DMS 273 (cell line): Measurements from ENCODE around the gene PSRC1.
"Not testable (repeated sequence)": the region's sequence is repeated elsewhere in the genome, so short reads cannot be mapped to it uniquely, and the experiment has no call there.

ENCODE experiments used
- DNase-seq: peaks from one replicate; lab custom pipeline; 2025; ENCODE audit not compliant: unreplicated experiment; lab: John Stamatoyannopoulos, UW

PSRC1 gene

DNA sequence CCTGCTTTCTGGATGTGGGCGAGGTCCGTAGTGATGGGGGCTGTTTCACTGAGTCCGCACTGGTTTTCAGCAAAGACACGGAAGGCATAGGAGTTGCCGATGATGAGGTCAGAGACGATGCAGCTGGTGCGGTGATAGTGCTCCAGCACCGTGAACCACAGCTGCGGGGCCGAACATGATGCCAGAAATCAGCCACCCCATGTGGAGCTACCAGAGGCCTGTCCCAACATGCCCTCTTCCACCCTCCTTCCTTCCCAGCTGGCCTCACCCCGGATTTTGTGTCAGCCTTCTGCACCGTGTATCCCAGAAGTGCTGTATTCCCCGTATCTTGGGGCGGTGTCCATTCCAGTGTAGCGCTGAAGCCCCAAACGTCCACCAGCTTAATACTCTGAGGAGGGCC, 13.8 kb upstream of the PSRC1 start:
- peak; percentile 98 for DNase-seq

DNA sequence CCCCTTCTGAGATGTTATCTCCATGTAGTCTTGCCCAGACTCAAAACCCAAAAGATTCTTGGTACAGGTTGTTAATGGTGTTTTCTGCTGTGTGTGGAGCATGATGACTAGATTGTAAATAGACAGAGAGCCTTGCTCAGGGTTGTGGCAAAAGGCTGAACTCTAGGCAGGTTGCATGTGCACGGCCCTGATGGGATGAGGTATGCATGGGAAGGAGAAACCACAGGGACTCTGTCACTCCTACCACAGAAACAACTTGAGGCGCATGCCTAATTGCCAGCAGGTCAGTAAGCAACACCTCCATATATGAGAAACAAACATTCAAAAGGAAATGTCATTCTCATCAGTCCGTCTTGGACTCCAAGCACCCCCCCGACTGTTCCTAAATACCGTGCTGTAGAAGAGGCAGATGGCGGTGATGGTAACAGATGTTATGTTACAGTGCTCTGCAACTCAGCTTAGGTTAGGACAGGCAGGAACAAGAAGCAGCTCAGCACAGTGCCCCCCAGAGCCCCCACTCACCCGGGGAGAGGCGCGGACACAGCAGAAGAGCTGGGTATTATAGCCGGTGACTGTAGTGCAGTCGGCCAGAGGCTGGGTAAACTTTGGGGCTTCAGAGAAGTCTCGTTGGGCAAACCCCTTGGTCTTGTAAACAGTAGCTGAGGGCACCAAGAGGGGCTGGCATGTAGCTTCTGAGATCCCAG, 12.9 kb upstream of the PSRC1 start:
- peak; percentile 97 for DNase-seq

DNA sequence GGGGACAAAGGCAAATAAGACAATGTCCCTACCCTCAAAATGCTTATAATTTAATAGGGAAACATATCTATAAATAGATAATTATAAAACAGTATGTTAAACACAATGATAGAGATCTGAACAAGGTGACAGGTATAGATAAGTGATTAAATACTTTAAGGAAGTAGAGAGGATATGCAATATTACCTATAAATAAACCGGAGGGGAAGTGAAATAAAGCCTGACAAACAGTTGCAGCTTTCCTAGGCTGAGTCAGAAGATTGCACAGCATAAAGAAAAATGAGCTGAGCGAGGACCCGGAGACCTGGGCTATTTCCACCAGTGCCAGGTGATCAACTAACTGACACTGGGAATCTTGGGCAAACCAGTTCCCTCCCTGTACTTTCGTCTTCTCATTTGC, 11.5 kb upstream of the PSRC1 start:
- DNase-seq, result no peak

- no peak for DNase-seq
Measured at GRCh38 chr1:109293026-109293425, 10.1 kb upstream of the PSRC1 start.

- no peak for DNase-seq
Measured at GRCh38 chr1:109292364-109292763, 9.4 kb upstream of the PSRC1 start.

- no peak for DNase-seq
Measured at GRCh38 chr1:109290998-109291397, 8.1 kb upstream of the PSRC1 start.

- DNase-seq, result no peak
Measured at GRCh38 chr1:109290137-109290536, 7.2 kb upstream of the PSRC1 start.

DNA sequence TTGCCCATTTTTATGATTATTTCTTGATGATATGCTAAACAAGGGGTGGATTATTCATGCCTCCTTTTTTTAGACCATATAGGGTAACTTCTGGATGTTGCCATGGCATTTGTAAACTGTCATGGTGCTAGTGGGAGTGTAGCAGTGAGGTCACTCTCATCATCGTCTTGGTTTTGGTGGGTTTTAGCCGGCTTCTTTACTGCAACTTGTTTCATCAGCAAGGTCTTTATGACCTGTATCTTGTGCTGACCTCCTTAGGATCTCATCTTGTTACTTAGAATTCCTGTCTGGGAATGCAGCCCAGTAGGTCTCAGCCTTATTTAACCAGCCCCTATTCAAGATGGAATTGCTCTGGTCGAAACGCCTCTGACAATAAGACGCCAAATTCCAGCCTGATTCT, 3.8 kb upstream of the PSRC1 start:
- not testable (repeated sequence) for DNase-seq

- peak; percentile 85 for DNase-seq
Measured at GRCh38 chr1:109283748-109284600, 1.0 kb upstream of the PSRC1 start.

DNA sequence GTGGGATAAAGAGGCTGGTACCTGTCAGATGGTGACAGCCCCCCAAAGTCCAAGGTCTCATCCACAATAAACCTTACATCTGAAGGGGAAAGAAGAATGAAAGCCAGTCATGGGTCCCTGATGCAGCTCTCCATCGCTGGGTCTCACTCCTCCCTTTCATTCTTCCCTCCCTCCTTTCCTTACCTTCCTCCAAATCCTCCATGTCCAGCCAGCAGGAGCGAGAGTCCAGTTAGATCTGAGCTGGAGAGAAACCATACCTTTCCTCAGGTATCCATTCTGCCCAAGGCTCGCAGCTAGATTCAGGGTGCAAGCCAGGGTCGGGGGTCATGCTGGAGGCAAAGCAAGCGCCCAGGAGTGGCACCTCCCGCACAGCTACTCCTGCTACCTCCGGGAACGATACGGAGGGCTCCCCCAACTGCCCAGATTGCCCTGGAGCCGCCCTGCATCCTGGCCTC, 421 bp downstream of the PSRC1 start:
- DNase-seq, result peak; percentile 80

DNA sequence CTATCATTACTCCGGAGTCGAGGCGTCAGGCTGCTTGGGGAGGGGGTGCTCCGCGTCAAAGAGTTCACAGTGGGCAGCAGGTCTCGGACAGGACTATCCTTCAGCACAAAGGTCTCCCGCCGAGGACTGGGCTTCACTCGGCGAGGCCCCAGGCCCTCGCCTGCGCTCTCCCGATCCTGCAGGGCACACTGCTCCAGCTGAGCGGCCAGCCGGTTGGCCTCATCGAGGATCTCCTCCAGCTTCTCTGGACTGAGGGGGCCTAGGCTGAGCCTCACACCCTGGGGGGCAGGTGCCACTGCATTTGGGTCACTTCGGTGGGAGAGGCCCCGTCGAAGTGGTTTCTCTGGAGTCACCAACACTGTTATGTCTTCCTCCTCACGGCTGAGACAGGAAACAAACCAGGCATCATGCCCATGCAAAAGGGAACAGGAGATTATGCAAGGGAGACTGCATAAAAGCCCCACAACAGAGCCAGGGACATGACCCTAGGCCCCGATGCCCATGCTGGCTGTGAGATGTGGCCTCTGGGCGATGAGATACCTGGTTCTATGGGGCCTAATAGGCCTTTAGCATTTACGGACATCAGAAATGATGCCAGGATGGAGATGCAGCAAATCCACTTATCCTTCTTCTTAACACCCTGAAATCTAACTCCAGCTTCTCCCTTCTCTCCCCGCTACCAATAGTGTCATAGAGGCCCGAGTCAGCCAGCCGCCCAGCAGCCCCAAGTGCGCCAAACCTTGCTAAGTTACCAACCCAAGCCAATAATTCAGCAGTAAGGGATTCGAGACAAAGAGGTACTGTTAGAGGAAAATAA, 1.1 kb downstream of the PSRC1 start:
- peak; percentile 34 for DNase-seq

- no peak for DNase-seq
Measured at GRCh38 chr1:109280862-109281261, 2.1 kb downstream of the PSRC1 start.

DNA sequence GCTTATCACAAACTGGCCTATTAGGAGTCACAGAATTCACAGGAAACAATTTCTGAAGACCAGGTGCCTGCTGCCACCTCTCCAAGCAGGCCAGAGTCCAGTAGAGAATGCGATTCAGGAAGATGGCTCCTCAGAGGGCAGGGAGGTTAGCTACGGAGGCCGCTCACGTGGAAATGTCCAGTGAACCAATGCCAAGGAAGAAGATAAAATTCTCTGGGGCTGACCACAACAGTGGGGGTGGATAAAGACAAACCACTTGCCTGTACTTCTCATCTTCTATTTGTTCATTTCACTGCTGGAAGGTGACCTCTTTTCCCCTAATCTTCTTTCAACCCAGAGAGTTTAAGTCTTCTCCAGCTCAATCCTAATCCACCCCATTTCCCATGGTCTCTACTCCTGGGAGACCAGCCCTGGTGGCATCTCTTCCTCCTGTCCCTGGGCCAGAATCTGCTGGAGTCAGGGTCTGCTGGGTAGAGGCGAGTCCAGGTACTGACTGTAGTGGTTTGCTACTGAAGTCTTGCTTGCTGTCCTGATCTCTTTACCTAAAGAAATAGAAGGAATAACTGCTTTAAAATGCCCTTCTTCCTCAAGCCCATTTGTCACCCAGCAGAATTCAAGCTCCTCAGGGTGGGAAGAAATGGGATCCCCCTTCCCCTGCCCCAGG, 3.2 kb downstream of the PSRC1 start:
- DNase-seq, result no peak

- peak; percentile 87 for DNase-seq
Measured at GRCh38 chr1:109277434-109278204, 5.3 kb downstream of the PSRC1 start.

- DNase-seq, result no peak
Measured at GRCh38 chr1:109275706-109276345, 7.1 kb downstream of the PSRC1 start.

DNA sequence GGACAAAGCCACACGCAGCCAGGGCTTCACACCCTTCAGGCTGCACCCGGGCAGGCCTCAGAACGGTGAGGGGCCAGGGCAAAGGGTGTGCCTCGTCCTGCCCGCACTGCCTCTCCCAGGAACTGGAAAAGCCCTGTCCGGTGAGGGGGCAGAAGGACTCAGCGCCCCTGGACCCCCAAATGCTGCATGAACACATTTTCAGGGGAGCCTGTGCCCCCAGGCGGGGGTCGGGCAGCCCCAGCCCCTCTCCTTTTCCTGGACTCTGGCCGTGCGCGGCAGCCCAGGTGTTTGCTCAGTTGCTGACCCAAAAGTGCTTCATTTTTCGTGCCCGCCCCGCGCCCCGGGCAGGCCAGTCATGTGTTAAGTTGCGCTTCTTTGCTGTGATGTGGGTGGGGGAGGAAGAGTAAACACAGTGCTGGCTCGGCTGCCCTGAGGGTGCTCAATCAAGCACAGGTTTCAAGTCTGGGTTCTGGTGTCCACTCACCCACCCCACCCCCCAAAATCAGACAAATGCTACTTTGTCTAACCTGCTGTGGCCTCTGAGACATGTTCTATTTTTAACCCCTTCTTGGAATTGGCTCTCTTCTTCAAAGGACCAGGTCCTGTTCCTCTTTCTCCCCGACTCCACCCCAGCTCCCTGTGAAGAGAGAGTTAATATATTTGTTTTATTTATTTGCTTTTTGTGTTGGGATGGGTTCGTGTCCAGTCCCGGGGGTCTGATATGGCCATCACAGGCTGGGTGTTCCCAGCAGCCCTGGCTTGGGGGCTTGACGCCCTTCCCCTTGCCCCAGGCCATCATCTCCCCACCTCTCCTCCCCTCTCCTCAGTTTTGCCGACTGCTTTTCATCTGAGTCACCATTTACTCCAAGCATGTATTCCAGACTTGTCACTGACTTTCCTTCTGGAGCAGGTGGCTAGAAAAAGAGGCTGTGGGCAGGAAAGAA, 8.1 kb downstream of the PSRC1 start:
- no peak for DNase-seq

DNA sequence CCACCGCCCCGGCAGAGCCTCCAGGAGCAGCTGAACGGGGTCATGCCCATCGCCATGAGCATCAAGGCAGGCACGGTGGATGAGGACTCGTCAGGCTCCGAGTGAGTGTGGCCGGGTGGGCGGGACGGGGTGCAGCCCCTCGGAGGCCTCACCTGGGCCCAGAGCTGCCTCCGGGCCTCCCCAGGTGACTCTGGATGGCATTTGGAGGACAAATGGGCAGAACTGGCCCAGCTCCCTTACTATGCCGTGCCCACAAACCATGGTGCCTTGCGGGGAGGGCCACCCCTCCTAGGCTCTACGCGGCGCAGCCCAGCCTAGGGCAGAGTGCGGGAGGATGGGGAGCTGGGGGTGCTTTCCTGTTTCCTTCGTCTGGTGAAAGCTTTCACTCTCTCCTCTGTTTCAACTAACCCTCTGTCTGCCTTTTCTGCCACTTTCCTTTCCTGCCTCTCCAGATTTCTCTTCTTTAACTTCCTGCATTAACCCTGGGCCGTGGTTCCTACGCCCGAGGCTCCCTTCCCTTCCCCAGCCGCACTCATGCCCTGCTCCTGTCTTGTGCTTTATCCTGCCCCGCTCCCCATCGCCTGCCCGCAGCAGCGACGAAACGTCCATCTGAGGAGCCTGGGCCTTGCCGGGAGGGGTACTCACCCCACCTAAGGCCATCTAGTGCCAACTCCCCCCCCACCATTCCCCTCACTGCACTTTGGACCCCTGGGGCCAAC, 9.2 kb downstream of the PSRC1 start:
- no peak for DNase-seq
